Neural cell (in vitro differentiated cells): ENCODE results near the gene WDR33. TPM values are rescaled to one million over a fixed set of nuclear protein-coding genes. Genes with fewer than 3 reads are reported as not detected.

Experiments
- H2AFZ ChIP-seq: fragments of 200-600, 300-800 bp; sonication (generic), shearing (Covaris generic); 2 replicates; pipeline ENCODE4 v1.6.0; 2014; ENCODE audit warnings: low read depth, mild to moderate bottlenecking, antibody characterized with exemption, low read length, moderate library complexity
- H3F3A ChIP-seq: fragments of 200-600 bp; shearing (Covaris generic); 2 replicates; pipeline ENCODE4 v1.6.1; 2016; ENCODE audit warnings: mild to moderate bottlenecking, moderate library complexity, mixed read lengths, antibody characterized with exemption, low read length; ENCODE audit not compliant: insufficient read depth, poor library complexity, severe bottlenecking
- H3K27ac ChIP-seq: fragments of 200-600, 300-800 bp; sonication (generic), shearing (Covaris generic); 2 replicates; pipeline ENCODE4 v1.5.1; 2014; ENCODE audit warnings: mild to moderate bottlenecking, low read length, moderate library complexity
- H3K27me3 ChIP-seq: fragments of 300-800, 200-600 bp; sonication (generic), shearing (Covaris generic); 2 replicates; pipeline ENCODE4 v1.6.0; 2014; ENCODE audit warnings: mild to moderate bottlenecking, low read depth, low read length, moderate library complexity; ENCODE audit not compliant: insufficient read depth
- H3K36me3 ChIP-seq: fragments of 300-800, 200-600 bp; sonication (generic), shearing (Covaris generic); 2 replicates; pipeline ENCODE4 v1.5.1; 2014; ENCODE audit warnings: mild to moderate bottlenecking, antibody characterized with exemption, low read length, moderate library complexity; ENCODE audit not compliant: insufficient read depth
- H3K4me2 ChIP-seq: fragments of 300-800, 200-600 bp; sonication (generic), shearing (Covaris generic); 2 replicates; pipeline ENCODE4 v1.6.0; 2014; ENCODE audit warnings: mild to moderate bottlenecking, low read length
- H3K4me3 ChIP-seq: fragments of 300-800, 200-600 bp; sonication (generic), shearing (Covaris generic); 2 replicates; pipeline ENCODE4 v1.5.1; 2014; ENCODE audit warnings: mild to moderate bottlenecking, low read length, moderate library complexity
- H3K79me2 ChIP-seq: fragments of 200-600 bp; shearing (Covaris generic); replicated peaks from 2 replicates; pipeline ENCODE4 v1.6.0; 2014; ENCODE audit warnings: mild to moderate bottlenecking, low read length, moderate library complexity; ENCODE audit not compliant: insufficient read depth
- H3K9ac ChIP-seq: fragments of 300-800, 200-600 bp; sonication (generic), shearing (Covaris generic); 2 replicates; pipeline ENCODE4 v1.6.1; 2016; ENCODE audit warnings: mild to moderate bottlenecking, low read length, mixed read lengths
- H3K9me2 ChIP-seq: fragments of 200-600 bp; shearing (Covaris generic); 2 replicates; pipeline ENCODE4 v1.6.1; 2016; ENCODE audit warnings: mild to moderate bottlenecking, low read length, mixed read lengths; ENCODE audit not compliant: insufficient read depth
- H3K9me3 ChIP-seq: fragments of 200-600, 300-800 bp; sonication (generic), shearing (Covaris generic); 2 replicates; pipeline ENCODE4 v1.6.1; 2016; ENCODE audit warnings: mild to moderate bottlenecking, mixed run types, low read length, moderate library complexity, mixed read lengths
- H4K20me1 ChIP-seq: fragments of 200-600 bp; shearing (Covaris generic); 2 replicates; pipeline ENCODE4 v1.6.1; 2016; ENCODE audit warnings: mild to moderate bottlenecking, mixed run types; ENCODE audit not compliant: insufficient read depth
- CTCF ChIP-seq: fragments of 450-650 bp; IDR thresholded peaks from 2 replicates; pipeline ENCODE4 v1.5.1; 2014; ENCODE audit warnings: antibody characterized with exemption, mild to moderate bottlenecking, moderate library complexity; ENCODE audit not compliant: poor library complexity, severe bottlenecking
- EP300 ChIP-seq: fragments of 450-650 bp; conservative IDR thresholded peaks from 2 replicates; pipeline ENCODE4 v1.6.1; 2014; ENCODE audit warnings: antibody characterized with exemption, mild to moderate bottlenecking, moderate library complexity; ENCODE audit not compliant: poor library complexity, severe bottlenecking
- EZH2 ChIP-seq: fragments of 200-600, 300-800 bp; shearing (Covaris generic), sonication (generic); IDR thresholded peaks from 2 replicates; pipeline ENCODE4 v1.6.1; 2014; ENCODE audit warnings: antibody characterized with exemption, low read length, borderline replicate concordance, mild to moderate bottlenecking; ENCODE audit not compliant: insufficient read depth, poor library complexity, severe bottlenecking
- MXI1 ChIP-seq: fragments of 450-650 bp; conservative IDR thresholded peaks from 2 replicates; pipeline ENCODE4 v1.6.1; 2014; ENCODE audit warnings: antibody characterized with exemption, mild to moderate bottlenecking; ENCODE audit not compliant: poor library complexity, severe bottlenecking
- POLR2AphosphoS5 ChIP-seq: IDR thresholded peaks from 2 replicates; pipeline ENCODE4 v1.6.1; 2012
- RAD21 ChIP-seq: fragments of 450-650 bp; conservative IDR thresholded peaks from 2 replicates; pipeline ENCODE4 v1.6.1; 2014; ENCODE audit warnings: antibody characterized with exemption, mild to moderate bottlenecking, moderate library complexity
- SMC3 ChIP-seq: fragments of 450-650 bp; conservative IDR thresholded peaks from 2 replicates; pipeline ENCODE4 v1.6.1; 2014; ENCODE audit warnings: antibody characterized with exemption, mild to moderate bottlenecking, moderate library complexity; ENCODE audit not compliant: poor library complexity
- TAF1 ChIP-seq: IDR thresholded peaks from 2 replicates; pipeline ENCODE4 v1.6.1; 2012; ENCODE audit warnings: low read depth
- polyA plus RNA-seq: library from polyadenylated mRNA; depleted of rRNA; stranded (reverse); fragments of >200 nt; gene quantifications from 2 replicates; pipeline ENCODE4 v1.2.3, GENCODE V29; 2014
- TF ChIP-seq, protein P1 (sequence below): IDR thresholded peaks from 2 replicates; pipeline ENCODE4 v1.6.1; 2012; ENCODE audit warnings: borderline replicate concordance

The WDR33 gene
- polyA plus RNA-seq, 1 donor from 2014 or later = 58.7 TPM

- Histone ChIP-seq H3K79me2 (peaks cover 24% of the 10 kb centered on the region), H2AFZ (no peak overlapping the region), H3K4me2 (no peak overlapping the region), H3K27me3 (no peaks in the 10 kb centered on the region), H3K4me3 (no peak overlapping the region), H3K27ac (no peak overlapping the region), H3K36me3 (peaks cover 8% of the 10 kb centered on the region), H3F3A (no peaks in the 10 kb centered on the region), H4K20me1 (no peaks in the 10 kb centered on the region), H3K9me2 (no peaks in the 10 kb centered on the region), H3K9ac (no peak overlapping the region), H3K9me3 (no peaks in the 10 kb centered on the region)
- TF ChIP-seq, protein P1, sequence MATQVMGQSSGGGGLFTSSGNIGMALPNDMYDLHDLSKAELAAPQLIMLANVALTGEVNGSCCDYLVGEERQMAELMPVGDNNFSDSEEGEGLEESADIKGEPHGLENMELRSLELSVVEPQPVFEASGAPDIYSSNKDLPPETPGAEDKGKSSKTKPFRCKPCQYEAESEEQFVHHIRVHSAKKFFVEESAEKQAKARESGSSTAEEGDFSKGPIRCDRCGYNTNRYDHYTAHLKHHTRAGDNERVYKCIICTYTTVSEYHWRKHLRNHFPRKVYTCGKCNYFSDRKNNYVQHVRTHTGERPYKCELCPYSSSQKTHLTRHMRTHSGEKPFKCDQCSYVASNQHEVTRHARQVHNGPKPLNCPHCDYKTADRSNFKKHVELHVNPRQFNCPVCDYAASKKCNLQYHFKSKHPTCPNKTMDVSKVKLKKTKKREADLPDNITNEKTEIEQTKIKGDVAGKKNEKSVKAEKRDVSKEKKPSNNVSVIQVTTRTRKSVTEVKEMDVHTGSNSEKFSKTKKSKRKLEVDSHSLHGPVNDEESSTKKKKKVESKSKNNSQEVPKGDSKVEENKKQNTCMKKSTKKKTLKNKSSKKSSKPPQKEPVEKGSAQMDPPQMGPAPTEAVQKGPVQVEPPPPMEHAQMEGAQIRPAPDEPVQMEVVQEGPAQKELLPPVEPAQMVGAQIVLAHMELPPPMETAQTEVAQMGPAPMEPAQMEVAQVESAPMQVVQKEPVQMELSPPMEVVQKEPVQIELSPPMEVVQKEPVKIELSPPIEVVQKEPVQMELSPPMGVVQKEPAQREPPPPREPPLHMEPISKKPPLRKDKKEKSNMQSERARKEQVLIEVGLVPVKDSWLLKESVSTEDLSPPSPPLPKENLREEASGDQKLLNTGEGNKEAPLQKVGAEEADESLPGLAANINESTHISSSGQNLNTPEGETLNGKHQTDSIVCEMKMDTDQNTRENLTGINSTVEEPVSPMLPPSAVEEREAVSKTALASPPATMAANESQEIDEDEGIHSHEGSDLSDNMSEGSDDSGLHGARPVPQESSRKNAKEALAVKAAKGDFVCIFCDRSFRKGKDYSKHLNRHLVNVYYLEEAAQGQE = no peak
- TF ChIP-seq TAF1 = no peak
- no peak for TF ChIP-seq RAD21
- TF ChIP-seq SMC3 = no peak
Observed at GRCh38 chr2:127769587-127769986, 41.4 kb downstream of the WDR33 start.

GRCh38 chr2:127768775-127769479 is 42.0 kb downstream of the WDR33 start:
- Histone ChIP-seq H3K4me3 (no peak overlapping the region), H3K79me2 (peaks cover 24% of the 10 kb centered on the region)
- no peak for TF ChIP-seq POLR2AphosphoS5
- no peak for TF ChIP-seq EP300
- TF ChIP-seq RAD21 = no peak
- no peak for TF ChIP-seq EZH2
- TF ChIP-seq MXI1 = no peak
- no peak for TF ChIP-seq CTCF
- TF ChIP-seq TAF1 = no peak

More at GRCh38 chr2:127768775-127769479, 42.0 kb downstream of the WDR33 start:
- H3K9ac ChIP-seq = no peak overlapping the region
- H3K36me3 ChIP-seq = peaks cover 10% of the 10 kb centered on the region
- no peaks in the 10 kb centered on the region for H4K20me1 ChIP-seq
- no peak overlapping the region for H3K27ac ChIP-seq
- no peaks in the 10 kb centered on the region for H3K9me2 ChIP-seq
- no peaks in the 10 kb centered on the region for H3F3A ChIP-seq
- H3K4me2 ChIP-seq = no peak overlapping the region
- no peaks in the 10 kb centered on the region for H3K9me3 ChIP-seq
- H2AFZ ChIP-seq = no peak overlapping the region
- no peaks in the 10 kb centered on the region for H3K27me3 ChIP-seq
